Measurements from ENCODE around the gene RNF146.

RNF146 gene

GRCh38 chr6:127267646-127268625 lies 1.3 kb downstream of the RNF146 start (continued):
- no peak for TF ChIP-seq ARNTL (CRISPR knock-in tag; IDR thresholded peaks at IDR 0.05; ENCODE audit: borderline replicate concordance, low read depth)

GRCh38 chr6:127272576-127272975 lies 5.9 kb downstream of the RNF146 start:
- TF ChIP-seq TCF4 (CRISPR knock-in tag; IDR thresholded peaks at IDR 0.05; ENCODE audit: borderline replicate concordance) (no peak), CSRNP3 (CRISPR knock-in tag; IDR thresholded peaks at IDR 0.05) (no peak), ZNF565 (CRISPR knock-in tag; conservative IDR thresholded peaks at IDR 0.05; ENCODE audit: low read depth) (no peak), ARNTL (CRISPR knock-in tag; IDR thresholded peaks at IDR 0.05; ENCODE audit: borderline replicate concordance, low read depth) (no peak), OSR1 (CRISPR knock-in tag; IDR thresholded peaks at IDR 0.05) (no peak), ZFP3 (CRISPR knock-in tag; IDR thresholded peaks at IDR 0.05) (no peak), ISL1 (CRISPR knock-in tag; IDR thresholded peaks at IDR 0.05) (no peak), ZNF70 (CRISPR knock-in tag; IDR thresholded peaks at IDR 0.05) (no peak), CSDC2 (CRISPR knock-in tag; IDR thresholded peaks at IDR 0.05) (no peak), ESRRG (CRISPR knock-in tag; IDR thresholded peaks at IDR 0.05) (no peak), PATZ1 (CRISPR knock-in tag; IDR thresholded peaks at IDR 0.05; ENCODE audit: borderline replicate concordance) (no peak), SNAI2 (CRISPR knock-in tag; IDR thresholded peaks at IDR 0.05) (no peak)
- ATAC-seq, result no peak

GRCh38 chr6:127273499-127273898 lies 6.8 kb downstream of the RNF146 start:
- TF ChIP-seq CREB5 (CRISPR knock-in tag; IDR thresholded peaks at IDR 0.05; ENCODE audit: low read depth) (no peak), CSDC2 (CRISPR knock-in tag; IDR thresholded peaks at IDR 0.05) (no peak), ZFP3 (CRISPR knock-in tag; IDR thresholded peaks at IDR 0.05) (no peak), BACH2 (CRISPR knock-in tag; IDR thresholded peaks at IDR 0.05; ENCODE audit: borderline replicate concordance) (no peak), PATZ1 (CRISPR knock-in tag; IDR thresholded peaks at IDR 0.05; ENCODE audit: borderline replicate concordance) (no peak), OSR1 (CRISPR knock-in tag; IDR thresholded peaks at IDR 0.05) (no peak), ESRRG (CRISPR knock-in tag; IDR thresholded peaks at IDR 0.05) (no peak), GLIS3 (CRISPR knock-in tag; IDR thresholded peaks at IDR 0.05) (no peak)
- no peak for ATAC-seq

- no peak for ATAC-seq
- no peak for TF ChIP-seq BACH2 (CRISPR knock-in tag; IDR thresholded peaks at IDR 0.05; ENCODE audit: borderline replicate concordance)
- no peak for TF ChIP-seq PPARA (CRISPR knock-in tag; IDR thresholded peaks at IDR 0.05; ENCODE audit: borderline replicate concordance)
- no peak for TF ChIP-seq POU6F1 (CRISPR knock-in tag; IDR thresholded peaks at IDR 0.05; ENCODE audit: borderline replicate concordance, low read depth)
- TF ChIP-seq ZNF70 (CRISPR knock-in tag; IDR thresholded peaks at IDR 0.05), result no peak
- TF ChIP-seq OSR1 (CRISPR knock-in tag; IDR thresholded peaks at IDR 0.05), result no peak
- no peak for TF ChIP-seq ZFP30 (CRISPR knock-in tag; IDR thresholded peaks at IDR 0.05)
- TF ChIP-seq TOX (CRISPR knock-in tag; IDR thresholded peaks at IDR 0.05; ENCODE audit: borderline replicate concordance), result no peak
- no peak for TF ChIP-seq TCF4 (CRISPR knock-in tag; IDR thresholded peaks at IDR 0.05; ENCODE audit: borderline replicate concordance)
These were observed 9.7 kb downstream of the RNF146 start for GRCh38 chr6:127276331-127276730.

All from SK-N-SH treated with all-trans-retinoic acid at 6 μM for 48 hours (cell line).